Stimulated activated naive CD8-positive, alpha-beta T cell treated with anti-CD3 and anti-CD28 coated beads, Interleukin-15, Interleukin-2, amounts not matched to agents 100 ng/mL and 50 ng/mL, for 24 hours (primary cell): ENCODE results near the gene DCP2.

Experiments used
- H3K27ac Mint-ChIP-seq: one replicate; pipeline ENCODE4 v1.8.0; 2021; ENCODE audit warnings: mild to moderate bottlenecking, mixed read lengths
- H3K27me3 Mint-ChIP-seq: one replicate; pipeline ENCODE4 v1.8.0; 2021; ENCODE audit warnings: mixed read lengths
- H3K36me3 Mint-ChIP-seq: one replicate; pipeline ENCODE4 v1.8.0; 2021; ENCODE audit warnings: low read depth, mixed read lengths
- H3K4me1 Mint-ChIP-seq: one replicate; pipeline ENCODE4 v1.8.0; 2021; ENCODE audit warnings: low read depth, mixed read lengths
- H3K4me3 Mint-ChIP-seq: one replicate; pipeline ENCODE4 v1.8.0; 2021; ENCODE audit warnings: mild to moderate bottlenecking, mixed read lengths
- H3K9me3 Mint-ChIP-seq: one replicate; pipeline ENCODE4 v1.8.0; 2021; ENCODE audit warnings: mixed read lengths

Gene DCP2

DNA sequence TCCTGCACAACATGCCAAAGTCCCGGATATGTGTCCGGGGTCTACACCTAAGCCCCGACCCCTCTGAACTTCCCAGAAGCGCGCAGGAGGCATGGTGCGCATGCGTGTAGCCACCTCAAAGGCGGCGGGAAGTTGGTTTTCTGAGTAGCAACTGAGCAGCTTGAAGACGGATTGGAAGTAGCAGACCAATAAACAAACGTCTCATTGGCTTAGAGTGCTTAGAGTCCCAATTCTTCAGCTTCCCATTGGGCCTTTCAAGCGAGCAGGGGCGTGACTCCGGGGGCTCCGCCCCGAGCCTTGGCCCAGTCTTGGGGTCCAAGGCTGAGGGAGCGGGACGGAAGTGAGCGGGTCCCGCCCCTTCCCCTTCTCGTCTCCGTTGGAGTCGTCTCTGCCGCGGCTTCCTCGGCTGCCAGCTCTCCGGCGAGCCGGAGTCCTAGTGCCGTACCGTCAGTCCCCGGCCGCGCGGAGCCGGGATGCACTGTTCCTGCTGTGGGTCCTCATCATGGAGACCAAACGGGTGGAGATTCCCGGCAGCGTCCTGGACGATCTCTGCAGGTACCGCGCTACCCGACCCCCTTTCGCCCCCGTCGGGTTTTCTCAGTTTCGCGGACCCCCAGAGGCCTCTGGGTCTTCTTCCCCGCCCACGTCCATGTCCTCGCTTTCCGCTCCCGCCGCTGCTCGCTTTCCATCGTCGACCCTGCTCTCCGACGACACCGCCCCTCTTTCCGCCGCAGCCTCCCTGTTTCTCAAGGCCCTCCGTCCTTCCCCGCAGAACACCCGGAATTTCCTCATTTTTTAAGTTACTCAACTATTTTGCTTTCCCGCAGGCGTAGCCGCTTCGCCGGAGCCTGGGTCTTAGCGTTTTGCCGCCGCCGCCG, at the start of gene DCP2:
TSS of gene DCP2 (plus strand) at position 367 of the 878 bp plus-strand sequence. CDS start at position 503, 136 bp downstream.
- no peaks in the 10 kb centered on the region for H3K9me3 Mint-ChIP-seq
- H3K4me1 Mint-ChIP-seq: peaks cover 52% of the 10 kb centered on the region
- peaks cover 8% of the 10 kb centered on the region for H3K36me3 Mint-ChIP-seq
- H3K27ac Mint-ChIP-seq: peak within 1 kb of the TSS; percentile 96
- H3K4me3 Mint-ChIP-seq: peak within 1 kb of the TSS; percentile 98
- no peaks in the 10 kb centered on the region for H3K27me3 Mint-ChIP-seq

DNA sequence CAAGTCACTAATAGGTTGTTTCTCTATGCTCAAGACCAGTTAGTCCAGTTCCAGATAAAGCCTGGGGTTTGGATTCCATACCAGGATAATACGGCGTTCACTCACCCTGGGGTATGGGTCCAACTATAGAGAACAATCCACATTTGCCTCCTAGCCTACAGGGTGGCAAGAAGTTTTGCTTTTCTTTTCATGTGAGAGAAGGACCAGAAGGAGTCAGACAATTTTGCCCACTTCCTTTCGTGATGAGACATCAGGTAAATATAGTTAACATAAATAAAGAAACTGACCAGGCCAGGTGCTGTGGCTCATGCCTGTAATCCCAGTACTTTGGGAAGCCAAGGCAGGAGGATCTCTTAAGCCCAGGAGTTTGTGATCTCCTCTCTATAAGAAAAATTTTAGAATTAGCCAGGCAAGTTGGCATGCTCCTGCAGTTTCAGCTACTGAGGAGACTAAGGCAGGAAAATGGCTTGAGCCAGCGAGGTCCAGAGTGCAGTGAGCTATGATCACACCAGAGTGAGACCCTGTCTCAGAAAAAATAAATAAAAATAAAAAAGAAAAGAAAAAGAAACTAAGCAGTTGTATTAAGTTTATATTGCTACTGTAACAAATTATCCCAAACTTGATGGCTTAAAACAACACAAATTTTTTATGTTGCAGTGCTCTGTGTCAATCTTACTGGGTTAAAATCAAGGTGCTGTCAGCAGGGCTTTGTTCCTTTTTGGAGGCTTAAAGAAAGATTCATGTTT, 47.1 kb upstream of the DCP2 start:
- Mint-ChIP-seq H3K4me3 (peak overlapping the region; percentile 59), H3K36me3 (no peaks in the 10 kb centered on the region), H3K27ac (peak overlapping the region; percentile 74), H3K4me1 (peaks cover 55% of the 10 kb centered on the region), H3K9me3 (no peaks in the 10 kb centered on the region), H3K27me3 (no peaks in the 10 kb centered on the region)

DNA sequence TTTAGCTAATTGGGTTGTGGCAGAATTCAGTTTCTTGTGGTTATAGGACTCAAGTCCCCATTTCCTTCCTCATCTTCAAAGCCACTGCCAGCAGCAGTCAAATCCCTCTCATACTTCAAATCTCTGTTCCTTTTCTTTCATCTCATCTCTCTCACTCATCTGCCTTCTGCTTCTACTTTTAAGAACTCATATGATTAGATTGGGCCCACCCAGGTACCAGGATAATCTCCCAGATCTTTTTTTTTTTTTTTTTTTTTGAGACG, 46.6 kb upstream of the DCP2 start:
- Mint-ChIP-seq H3K27ac (peak overlapping the region; percentile 46), H3K4me3 (peak overlapping the region; percentile 33), H3K4me1 (peaks cover 58% of the 10 kb centered on the region), H3K9me3 (no peaks in the 10 kb centered on the region), H3K27me3 (no peaks in the 10 kb centered on the region), H3K36me3 (no peaks in the 10 kb centered on the region)

DNA sequence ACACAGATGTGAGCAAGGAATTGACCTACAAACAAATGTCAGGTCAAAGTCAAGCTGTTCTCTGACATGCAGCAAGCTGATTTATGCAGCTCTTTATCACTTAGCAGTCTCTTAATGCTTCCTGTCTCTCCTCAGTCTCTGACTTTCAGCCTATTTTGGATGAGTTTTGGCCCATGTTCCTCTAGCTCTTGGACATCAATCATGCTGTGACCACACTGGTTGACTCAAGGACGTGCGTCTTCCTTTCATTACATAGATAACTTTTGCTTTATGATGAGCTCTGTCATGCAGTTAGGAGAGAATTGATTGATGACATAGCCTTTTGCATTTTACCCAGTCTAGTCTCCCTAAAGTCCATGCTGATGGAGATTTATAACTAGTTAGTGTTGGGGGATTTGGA, 45.1 kb upstream of the DCP2 start:
- Mint-ChIP-seq H3K9me3 (no peaks in the 10 kb centered on the region), H3K27me3 (no peaks in the 10 kb centered on the region), H3K36me3 (no peaks in the 10 kb centered on the region), H3K4me1 (peaks cover 58% of the 10 kb centered on the region), H3K4me3 (no peak overlapping the region), H3K27ac (no peak overlapping the region)

DNA sequence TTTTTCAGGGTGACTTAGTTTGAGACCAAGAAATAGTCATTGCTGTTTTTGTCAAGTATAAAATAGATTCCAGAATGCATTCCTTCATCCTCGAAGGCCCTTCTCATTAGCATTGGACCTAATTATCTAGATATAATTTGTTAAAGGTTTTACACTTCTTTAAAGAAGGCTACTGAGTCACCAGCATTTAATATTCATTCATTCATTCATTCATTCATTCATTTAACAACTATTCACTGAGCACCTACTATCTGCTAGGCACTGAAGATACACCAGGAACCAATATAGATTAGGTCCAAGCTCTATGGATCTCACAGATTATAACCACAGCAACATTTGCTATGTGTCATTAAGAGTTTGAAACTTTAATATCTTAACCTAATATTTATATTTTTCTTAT, 43.5 kb upstream of the DCP2 start:
- no peaks in the 10 kb centered on the region for H3K9me3 Mint-ChIP-seq
- no peaks in the 10 kb centered on the region for H3K27me3 Mint-ChIP-seq
- no peak overlapping the region for H3K27ac Mint-ChIP-seq

DNA sequence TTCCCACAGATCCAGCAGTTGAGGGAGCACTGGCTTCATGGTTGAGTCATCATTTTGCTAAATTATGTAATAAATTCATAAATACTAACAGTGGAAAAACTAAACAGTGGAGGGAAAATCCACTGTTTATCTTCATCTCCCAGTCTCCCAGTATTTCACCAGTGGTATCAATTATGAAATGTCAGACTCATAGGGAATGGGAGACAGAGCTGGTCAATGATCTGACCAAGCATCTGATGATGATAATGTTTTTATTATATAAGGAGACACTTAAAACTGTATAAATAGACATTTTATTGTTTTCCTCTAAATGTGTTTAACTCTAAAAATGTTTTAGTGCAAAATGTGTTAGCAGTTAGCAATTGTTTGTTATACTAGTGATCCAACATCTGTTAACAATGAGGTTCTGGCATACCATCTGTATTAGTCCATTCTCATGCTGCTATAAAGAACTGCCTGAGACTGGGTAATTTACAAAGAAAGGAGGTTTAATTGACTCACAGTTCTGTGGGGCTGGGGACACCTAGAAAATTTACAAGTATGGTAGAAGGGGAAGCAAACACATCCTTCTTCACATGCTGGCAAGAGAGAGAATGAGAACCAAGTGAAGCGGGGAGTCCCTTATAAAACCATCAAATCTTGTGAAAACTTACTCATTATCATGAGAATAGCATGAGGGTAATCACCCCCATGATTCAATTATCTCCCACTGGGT, 42.8 kb upstream of the DCP2 start:
- Mint-ChIP-seq H3K27ac (no peak overlapping the region), H3K4me3 (no peak overlapping the region), H3K4me1 (peaks cover 38% of the 10 kb centered on the region), H3K9me3 (no peaks in the 10 kb centered on the region), H3K27me3 (no peaks in the 10 kb centered on the region), H3K36me3 (no peaks in the 10 kb centered on the region)

More for the DNA sequence above, 43.5 kb upstream of the DCP2 start:
- Mint-ChIP-seq H3K4me1 (peaks cover 45% of the 10 kb centered on the region), H3K4me3 (no peak overlapping the region), H3K36me3 (no peaks in the 10 kb centered on the region)

DNA sequence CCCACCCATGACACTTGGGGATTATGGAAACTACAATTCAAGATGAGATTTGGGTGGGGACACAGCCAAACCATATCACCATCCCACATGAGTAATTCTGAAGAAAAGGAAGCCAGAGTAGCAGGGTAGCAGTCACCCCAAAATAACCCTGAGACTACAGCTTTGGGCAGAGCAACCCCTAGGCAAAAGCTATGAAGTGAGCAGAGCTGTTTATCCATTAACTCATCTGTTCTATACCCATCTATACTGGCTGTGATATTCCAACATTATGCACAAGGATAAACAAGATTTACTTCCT, 42.3 kb upstream of the DCP2 start:
- no peaks in the 10 kb centered on the region for H3K36me3 Mint-ChIP-seq
- peaks cover 33% of the 10 kb centered on the region for H3K4me1 Mint-ChIP-seq
- H3K4me3 Mint-ChIP-seq: no peak overlapping the region
- no peaks in the 10 kb centered on the region for H3K27me3 Mint-ChIP-seq
- H3K9me3 Mint-ChIP-seq: no peaks in the 10 kb centered on the region
- no peak overlapping the region for H3K27ac Mint-ChIP-seq

DNA sequence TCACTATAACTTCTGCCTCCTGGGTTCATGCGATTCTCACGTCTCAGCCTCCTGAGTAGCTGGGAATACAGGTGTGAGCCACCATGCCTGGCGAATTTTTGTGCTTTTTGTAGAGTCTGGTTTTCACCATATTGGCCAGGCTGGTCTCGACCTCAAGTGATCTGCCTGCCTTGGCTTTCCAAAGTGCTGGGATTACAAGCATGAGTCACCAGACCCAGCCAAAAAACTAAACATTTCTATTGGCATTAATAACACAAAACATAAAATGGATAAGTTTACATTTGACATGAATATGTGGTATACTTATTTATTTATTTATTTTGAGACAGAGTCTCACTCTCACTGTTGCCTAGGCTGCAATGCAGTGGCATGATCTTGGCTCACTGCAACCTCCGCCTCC, 40.9 kb upstream of the DCP2 start:
- peaks cover 20% of the 10 kb centered on the region for H3K4me1 Mint-ChIP-seq
- H3K9me3 Mint-ChIP-seq: no peaks in the 10 kb centered on the region
- H3K4me3 Mint-ChIP-seq: no peak overlapping the region
- H3K27ac Mint-ChIP-seq: no peak overlapping the region
- H3K27me3 Mint-ChIP-seq: no peaks in the 10 kb centered on the region
- H3K36me3 Mint-ChIP-seq: no peaks in the 10 kb centered on the region

DNA sequence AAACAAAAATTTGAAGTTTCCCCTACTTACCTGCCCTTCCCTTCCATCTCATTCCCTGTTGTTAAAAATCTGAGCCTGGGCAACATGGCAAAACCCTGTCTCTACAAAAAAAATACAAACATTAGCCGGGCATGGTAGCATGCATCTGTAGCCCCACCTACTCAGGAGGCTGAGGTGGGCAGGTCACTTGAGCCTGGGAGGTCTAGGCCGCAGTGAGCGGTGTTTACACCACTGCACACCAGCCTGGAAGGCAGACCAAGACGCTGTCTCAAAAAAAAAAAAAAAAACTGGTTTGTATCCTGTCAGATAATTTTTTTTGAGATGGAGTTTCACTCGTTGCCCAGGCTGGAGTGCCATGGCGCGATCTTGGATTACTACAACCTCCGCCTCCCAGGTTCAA, 38.3 kb upstream of the DCP2 start:
- Mint-ChIP-seq H3K27ac (no peak overlapping the region), H3K36me3 (no peaks in the 10 kb centered on the region), H3K27me3 (no peaks in the 10 kb centered on the region), H3K4me3 (no peak overlapping the region), H3K4me1 (peaks cover 11% of the 10 kb centered on the region), H3K9me3 (no peaks in the 10 kb centered on the region)

DNA sequence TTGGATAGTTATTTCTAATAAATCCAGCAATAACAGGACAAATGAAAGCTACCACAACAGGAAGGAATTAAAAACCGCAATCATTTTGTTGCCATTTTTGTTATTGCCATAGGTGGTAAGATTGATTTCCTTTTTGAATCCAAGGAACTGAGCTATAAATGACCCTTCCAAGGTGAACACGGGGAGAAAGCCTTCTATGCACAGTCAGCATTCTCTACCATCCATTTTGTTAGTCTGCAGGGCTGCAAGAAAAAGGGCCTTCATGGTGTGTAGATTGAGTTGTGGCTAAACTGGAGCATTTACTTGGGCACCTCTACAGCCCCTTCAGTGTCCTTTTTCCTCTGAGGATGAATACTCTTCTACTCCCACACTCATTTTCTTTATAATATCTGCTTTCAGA, 35.9 kb upstream of the DCP2 start:
- H3K4me1 Mint-ChIP-seq: no peaks in the 10 kb centered on the region
- H3K36me3 Mint-ChIP-seq: no peaks in the 10 kb centered on the region
- H3K27me3 Mint-ChIP-seq: no peaks in the 10 kb centered on the region

DNA sequence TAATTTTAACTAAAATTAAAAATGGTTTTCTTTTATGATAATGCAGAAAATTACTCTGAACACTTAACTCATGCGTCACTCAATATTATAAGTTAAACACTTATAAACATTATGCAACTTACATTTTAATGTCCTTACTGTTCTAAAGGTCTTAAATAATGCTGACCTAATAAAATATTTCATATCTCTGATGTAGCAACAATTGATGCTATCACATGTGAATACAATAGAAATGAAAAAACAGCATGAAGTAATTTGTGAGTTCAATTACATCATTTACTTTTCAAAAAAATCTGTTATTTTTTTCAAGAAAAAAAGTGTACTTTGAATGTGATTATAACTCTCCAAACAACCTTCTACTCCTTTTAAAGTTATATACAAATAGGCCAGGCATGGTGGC, 28.1 kb upstream of the DCP2 start:
- Mint-ChIP-seq H3K9me3 (no peaks in the 10 kb centered on the region), H3K4me1 (no peaks in the 10 kb centered on the region), H3K27me3 (no peaks in the 10 kb centered on the region), H3K4me3 (no peak overlapping the region), H3K36me3 (no peaks in the 10 kb centered on the region), H3K27ac (no peak overlapping the region)

More for the DNA sequence above, 35.9 kb upstream of the DCP2 start:
- H3K27ac Mint-ChIP-seq: no peak overlapping the region
- no peaks in the 10 kb centered on the region for H3K9me3 Mint-ChIP-seq
- no peak overlapping the region for H3K4me3 Mint-ChIP-seq

DNA sequence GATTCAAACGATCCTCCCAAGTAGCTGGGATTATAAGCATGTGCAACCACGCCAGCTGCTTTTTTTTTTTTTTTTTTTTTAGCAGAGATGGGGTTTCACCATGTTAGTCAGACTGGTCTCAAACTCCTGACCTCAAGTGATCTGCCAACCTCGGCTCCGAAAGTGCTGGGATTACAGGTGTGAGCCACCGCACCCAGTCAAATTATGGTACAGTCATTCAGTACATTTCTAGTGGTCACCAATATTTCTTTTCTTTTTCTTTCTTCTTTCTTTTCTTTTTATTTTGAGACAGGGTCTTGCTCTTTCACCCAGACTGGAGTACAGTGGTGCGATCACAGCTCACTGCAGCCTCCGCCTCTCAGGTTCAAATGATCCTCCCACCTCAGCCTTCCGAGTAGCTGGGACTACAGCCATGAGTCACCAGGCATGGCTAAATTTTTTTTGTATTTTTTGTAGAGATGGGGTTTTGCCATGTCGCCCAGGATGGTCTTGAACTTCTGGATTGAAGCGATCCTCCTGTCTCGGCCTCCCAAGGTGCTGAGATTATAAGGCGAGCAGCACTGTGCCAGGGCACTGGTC, 25.4 kb upstream of the DCP2 start:
- Mint-ChIP-seq H3K27ac (no peak overlapping the region), H3K4me3 (no peak overlapping the region), H3K27me3 (no peaks in the 10 kb centered on the region), H3K4me1 (no peaks in the 10 kb centered on the region), H3K9me3 (no peaks in the 10 kb centered on the region), H3K36me3 (no peaks in the 10 kb centered on the region)

DNA sequence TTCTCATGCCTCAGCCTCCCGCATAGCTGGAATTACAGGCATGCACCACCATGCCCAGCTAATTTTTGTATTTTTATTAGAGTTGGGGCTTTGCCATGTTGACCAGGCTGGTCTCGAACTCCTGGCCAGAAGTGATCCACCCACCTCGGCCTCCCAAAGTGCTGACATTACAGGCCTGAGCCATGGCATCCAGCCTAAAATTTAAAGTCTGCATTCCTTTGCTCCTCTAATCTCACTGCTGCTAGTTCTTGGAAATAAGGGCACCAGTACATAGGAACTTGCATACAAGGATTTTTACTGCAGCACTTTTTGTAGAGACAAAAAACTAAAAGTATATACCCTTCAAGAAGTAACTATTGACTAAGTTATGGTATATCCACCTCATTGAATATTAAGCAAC, 20.0 kb upstream of the DCP2 start:
- H3K27me3 Mint-ChIP-seq: peaks cover 4% of the 10 kb centered on the region
- H3K27ac Mint-ChIP-seq: no peak overlapping the region
- H3K36me3 Mint-ChIP-seq: no peaks in the 10 kb centered on the region
- no peak overlapping the region for H3K4me3 Mint-ChIP-seq
- H3K4me1 Mint-ChIP-seq: peaks cover 22% of the 10 kb centered on the region
- no peaks in the 10 kb centered on the region for H3K9me3 Mint-ChIP-seq

DNA sequence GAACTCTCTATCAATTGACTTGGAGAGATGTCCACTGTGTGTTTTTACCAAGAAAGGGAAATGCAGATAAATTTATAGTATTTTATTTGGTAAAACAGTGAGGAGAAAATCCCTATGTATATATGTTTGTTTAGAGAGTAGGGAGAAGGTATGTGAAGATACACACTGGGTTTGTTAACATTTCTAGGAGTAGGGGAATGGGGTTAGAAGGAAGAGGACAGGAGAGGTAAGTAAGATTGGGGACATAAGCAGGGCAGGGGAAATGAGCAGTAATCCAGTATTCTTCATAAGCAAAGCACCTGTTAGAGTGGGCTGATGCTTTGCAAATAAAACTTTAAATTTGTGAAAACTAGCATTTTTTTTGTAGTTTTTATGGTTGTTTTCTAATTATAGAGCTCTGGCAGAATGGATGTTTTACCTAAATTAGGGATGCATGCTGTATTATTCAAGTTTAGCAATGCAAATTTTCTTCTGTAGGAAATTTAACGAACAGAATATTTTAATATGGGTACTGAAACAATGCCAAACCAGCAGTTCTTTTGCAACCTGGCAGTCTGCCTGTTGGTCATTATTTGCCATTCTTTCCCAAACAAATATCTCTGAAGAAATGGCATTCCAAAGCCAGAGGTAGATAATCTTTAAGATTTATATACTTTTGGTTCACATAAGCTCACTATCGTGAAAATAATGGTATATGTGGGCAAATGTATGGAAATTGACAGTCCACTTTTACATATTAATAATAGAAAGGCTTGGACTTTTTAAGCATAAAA, 19.4 kb upstream of the DCP2 start:
- Mint-ChIP-seq H3K9me3 (no peaks in the 10 kb centered on the region), H3K36me3 (no peaks in the 10 kb centered on the region)

More for the DNA sequence above, 19.4 kb upstream of the DCP2 start:
- Mint-ChIP-seq H3K27me3 (peaks cover 4% of the 10 kb centered on the region), H3K4me3 (no peak overlapping the region), H3K4me1 (peaks cover 22% of the 10 kb centered on the region), H3K27ac (no peak overlapping the region)
